ENCODE measurements around the gene RAD17.
"Not testable (repeated sequence)": the region's sequence is repeated elsewhere in the genome, so short reads cannot be mapped to it uniquely, and the experiment has no call there.

The RAD17 gene

GRCh38 chr5:69455428-69455988 is 85.9 kb downstream of the RAD17 start:
- in situ Hi-C loops (cut with MboI; ENCODE audit: low sequenced_read_pairs): not testable (repeated sequence)

GRCh38 chr5:69462170-69462569 is 92.6 kb downstream of the RAD17 start:
- in situ Hi-C loops (cut with MboI; ENCODE audit: low sequenced_read_pairs): no loop called here
